ENCODE measurements around the gene HNRNPA3.
"Not testable (repeated sequence)": the region's sequence is repeated elsewhere in the genome, so short reads cannot be mapped to it uniquely, and the experiment has no call there.

- not testable (repeated sequence) for TF ChIP-seq POLR2AphosphoS5 (IDR thresholded peaks at IDR 0.05); CTCF (IDR thresholded peaks at IDR 0.05; ENCODE audit: poor library complexity, severe bottlenecking); MXI1 (conservative IDR thresholded peaks at IDR 0.05; ENCODE audit: poor library complexity, severe bottlenecking)
These were observed 26.6 kb upstream of the HNRNPA3 start for GRCh38 chr2:177186038-177186437.
